ENCODE results near the gene ARPIN.
"Not testable (repeated sequence)": the region's sequence is repeated elsewhere in the genome, so short reads cannot be mapped to it uniquely, and the experiment has no call there.

The ARPIN gene

DNA sequence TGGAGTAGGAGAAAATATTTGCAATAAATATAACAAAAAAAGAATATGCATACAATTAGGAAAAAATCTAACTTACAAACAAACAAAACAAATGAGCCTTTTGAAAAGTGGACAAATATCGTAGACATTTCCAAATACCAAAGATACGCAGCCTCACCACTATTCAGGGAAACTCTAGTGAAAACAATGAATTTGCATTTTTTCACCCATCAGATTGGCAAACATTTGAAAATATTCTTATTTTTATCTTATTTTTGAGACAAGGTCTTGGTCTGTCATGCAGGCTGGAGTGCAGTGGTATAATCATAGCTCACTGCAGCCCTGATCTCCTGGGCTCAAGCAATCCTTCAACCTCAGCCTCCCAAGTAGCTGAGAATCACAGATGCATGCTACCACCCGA, 34.4 kb downstream of the ARPIN start:
- no peak for DNase-seq (ENCODE audit: low read depth in 1 of 2, low spot score in 1 of 2)

DNA sequence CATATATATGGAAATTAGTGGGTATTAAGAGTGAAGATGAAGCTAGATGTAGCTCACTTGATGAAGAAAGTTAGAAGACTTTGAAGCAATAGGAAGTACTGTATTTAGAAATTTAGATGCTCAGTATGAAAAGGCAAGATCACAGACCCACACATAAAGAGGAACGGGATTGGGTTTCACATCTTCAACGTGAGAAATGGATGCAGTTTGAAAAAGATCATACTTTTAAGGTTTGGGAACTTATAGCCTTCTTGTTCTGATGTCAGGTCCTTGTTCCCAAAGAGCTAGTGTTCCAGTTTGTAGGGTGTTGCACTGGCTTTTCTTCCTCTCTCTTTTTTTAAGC, 35.7 kb downstream of the ARPIN start:
- no peak for DNase-seq (ENCODE audit: low read depth in 1 of 2, low spot score in 1 of 2)

DNA sequence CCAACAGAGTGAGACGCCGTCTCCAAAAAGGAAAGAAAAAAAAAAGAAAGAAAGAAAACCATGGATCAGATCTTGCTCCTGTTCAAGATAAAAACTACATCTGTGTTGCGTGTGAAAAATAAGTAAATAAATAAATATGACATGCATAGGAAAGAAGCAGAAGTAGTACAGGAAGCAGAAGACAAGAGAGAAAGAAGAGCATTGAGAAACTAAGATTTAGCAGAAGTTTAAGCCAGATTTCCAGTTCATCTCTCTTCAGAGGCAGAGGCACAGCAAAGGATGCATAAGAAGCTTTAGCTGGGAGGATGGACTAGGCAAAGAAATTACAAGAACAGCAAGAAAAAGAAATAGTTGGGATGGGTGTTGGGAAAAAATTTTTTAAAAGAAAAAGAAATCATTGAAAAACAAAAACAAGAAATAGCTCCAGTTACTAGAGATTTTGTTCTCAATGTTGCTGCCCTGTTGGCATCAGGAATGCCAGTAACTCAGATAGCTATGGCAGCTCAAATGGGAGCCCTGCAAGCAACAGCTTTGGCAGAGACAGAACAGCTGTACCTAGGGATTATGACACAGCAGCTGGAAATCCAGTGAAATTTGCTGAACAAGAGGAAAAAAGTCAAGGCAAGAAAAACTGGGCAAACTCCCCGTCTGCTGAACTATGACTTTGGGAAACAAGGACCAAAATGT, 36.2 kb downstream of the ARPIN start:
- DNase-seq (ENCODE audit: low read depth in 1 of 2, low spot score in 1 of 2) = no peak

DNA sequence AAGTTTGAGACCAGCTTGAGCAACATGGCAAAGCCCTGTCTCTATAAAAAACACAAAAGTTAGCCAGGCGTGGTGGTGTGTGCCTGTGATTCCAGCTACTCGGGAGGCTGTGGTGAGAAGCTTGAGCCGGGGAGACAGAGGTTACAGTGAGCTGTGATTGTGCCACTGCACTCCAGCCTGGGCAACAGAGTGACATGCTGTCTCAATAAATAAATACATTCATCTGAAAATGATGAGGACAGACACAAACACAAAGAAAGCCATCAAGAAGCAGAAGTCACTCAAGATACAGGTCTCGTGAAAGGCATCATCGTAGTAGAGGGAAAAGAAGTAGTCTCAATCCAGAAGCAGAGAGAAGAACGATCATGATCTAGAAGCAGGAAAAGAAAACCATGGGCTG, 37.0 kb downstream of the ARPIN start:
- no peak for DNase-seq (ENCODE audit: low read depth in 1 of 2, low spot score in 1 of 2)

DNA sequence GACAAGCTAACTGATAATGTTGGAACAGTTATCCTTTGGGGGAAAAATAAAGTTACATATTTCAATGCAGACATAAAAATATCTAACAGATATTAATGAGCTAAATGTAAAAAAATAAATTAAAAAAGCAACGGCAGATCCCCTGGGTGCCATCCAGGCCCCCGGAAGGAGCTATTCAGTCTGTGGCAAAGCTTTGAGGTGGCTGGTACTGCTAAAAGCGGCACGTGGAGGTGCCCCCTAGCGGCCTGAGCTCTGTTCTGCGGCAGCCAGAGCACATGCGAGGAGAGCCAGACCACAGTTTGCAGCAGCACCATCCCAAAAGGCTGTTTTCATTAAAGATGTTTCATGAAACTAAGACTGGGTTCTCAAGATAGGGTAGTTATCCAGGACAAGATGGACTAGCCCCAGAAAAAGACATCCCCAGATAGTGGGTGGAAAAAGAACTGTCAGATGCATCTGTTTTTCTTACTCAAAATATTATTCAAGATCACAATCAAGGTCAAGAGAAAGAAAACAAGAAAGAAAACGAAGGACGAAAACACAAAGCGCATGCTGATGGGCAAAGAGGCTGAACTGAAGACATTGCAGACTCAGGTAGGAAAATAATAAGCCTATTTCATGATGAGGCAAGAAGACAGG, 37.7 kb downstream of the ARPIN start:
- DNase-seq (ENCODE audit: low read depth in 1 of 2, low spot score in 1 of 2) = peak; percentile 60 to 64

DNA sequence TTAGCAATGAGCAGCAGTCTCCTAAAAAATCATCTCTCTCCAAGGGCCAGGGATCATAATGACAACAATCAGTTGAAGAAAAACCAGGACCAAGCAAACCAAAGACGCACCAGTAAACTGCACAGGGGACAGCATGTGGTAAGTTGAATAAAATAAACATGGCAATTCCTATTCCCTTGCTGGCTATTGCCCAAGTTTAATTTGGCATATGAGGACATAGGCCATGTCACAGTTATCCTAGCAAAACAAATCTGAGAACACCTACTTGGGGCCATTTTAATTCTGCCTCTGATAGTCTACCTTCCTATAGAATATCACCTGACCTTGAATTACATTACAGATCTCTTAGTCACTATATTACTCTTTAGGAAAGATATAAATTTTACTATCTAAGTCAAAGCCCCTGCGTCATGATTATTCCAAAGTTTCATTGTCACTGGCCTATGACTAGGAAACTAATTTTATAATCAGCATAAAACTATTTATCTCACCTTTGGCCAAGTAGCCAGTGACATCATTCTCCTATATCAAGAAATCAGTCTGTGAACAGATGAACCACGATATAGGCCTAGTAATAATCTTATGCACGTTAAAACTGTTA, 42.0 kb downstream of the ARPIN start:
- no peak for DNase-seq (ENCODE audit: low read depth in 1 of 2, low spot score in 1 of 2)

DNA sequence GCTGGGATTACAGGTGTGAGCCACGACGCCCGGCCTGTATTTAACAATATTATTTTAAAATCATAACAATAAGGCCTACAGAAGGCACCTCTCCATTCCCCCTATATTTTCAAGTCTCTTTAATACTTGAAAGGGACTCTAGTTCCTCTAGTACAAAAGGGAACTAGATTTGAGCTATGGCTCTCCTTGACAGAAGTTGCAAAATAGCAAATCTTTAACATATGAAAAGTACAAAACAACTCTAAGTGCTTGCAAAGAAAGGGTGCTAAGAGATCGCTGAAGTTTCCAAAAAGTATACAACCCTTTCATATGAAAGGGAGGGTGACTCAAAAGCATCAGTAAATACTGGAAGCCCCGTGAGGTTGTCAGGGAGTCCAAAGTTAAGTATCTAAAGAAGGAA, 42.7 kb downstream of the ARPIN start:
- DNase-seq (ENCODE audit: low read depth in 1 of 2, low spot score in 1 of 2) = no peak

DNA sequence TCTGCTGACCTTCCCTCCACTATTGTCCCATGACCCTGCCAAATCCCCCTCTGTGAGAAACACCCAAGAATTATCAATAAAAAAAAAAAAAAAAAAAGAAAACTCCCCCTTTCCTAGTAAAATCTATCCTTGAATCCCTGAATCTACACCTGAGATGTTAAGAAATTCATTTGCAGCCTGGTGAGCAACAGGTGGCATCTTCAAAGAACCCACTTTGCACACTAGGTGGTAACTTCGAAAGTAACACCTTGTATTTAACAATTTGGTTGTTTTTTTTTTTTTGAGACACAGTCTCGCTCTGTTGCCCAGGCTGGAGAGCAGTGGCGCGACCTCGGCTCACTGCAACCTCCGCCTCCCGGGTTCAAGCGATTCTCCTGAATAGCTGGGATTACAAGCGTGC, 43.3 kb downstream of the ARPIN start:
- DNase-seq (ENCODE audit: low read depth in 1 of 2, low spot score in 1 of 2) = not testable (repeated sequence)

DNA sequence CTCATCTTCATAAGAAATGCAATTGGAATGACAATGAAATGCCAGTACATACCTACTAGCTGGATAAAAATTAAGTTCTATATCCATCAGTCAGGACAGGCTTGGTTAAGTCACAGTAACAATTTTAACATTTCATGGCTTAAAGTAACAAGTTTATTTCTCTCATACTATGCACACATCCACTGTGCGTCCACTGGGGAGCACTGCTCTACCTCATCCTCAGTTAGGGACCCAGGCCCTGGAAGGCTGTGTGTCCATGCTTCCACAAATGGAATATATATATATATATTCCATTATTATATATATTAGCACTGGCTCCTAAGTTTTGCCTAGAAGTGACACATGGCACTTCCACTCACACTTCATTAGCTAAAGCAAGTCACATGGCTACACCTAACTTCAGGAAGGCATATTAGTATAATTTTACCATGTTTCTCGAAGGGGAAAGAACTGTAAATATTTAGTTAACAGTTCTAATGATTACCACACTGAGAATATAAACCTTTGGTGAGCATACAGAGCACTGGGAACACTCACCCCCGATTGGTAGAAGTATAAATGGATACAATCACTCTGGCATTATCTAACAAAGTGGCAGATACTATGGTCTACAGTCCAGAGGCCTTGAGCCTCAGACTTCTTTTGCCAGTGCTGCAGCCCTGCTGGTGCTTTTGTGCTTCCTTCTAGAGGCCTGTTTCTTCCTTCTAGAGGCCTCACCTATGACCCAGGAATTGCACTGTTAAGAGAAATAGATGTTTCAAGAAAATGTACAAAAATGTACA, 47.6 kb downstream of the ARPIN start:
- DNase-seq (ENCODE audit: low read depth in 1 of 2, low spot score in 1 of 2) = no peak

DNA sequence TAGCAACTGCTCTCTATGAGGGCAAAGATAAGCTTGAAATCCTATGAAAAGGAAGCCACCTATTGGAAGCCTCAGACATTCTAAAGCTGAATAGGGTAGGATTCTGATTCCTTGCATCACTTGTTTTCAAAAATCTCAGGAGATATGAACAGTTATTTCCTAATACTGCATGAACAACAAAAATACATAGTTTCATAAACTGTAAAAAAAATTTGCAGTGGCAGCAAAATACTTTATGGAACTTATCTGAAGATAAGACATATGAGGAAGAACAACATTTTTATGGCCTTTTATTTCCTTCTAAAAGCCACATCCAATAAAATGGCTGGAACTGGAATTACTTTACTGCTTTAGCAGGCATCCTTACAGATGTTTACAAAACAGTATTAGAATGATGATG, 48.8 kb downstream of the ARPIN start:
- no peak for DNase-seq (ENCODE audit: low read depth in 1 of 2, low spot score in 1 of 2)

DNA sequence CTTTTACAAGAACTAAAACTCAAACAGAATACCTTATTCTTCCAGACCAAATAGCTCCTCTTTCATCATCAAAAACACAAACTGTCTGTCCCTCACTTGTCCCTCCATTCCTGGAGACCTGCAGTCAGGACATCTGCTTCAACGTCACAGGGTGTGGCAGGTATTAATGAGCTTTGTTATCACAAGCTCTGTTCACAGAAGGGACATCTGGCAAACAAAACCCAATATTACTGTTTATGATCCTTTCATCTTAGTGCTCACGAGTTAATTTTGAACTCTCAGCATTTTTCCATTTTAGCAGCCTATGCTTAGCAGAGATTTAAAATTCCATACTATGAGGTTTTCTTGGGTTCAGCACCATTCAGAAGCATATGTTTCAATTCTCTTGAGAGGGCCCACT, 51.9 kb downstream of the ARPIN start:
- DNase-seq (ENCODE audit: low read depth in 1 of 2, low spot score in 1 of 2) = no peak

DNA sequence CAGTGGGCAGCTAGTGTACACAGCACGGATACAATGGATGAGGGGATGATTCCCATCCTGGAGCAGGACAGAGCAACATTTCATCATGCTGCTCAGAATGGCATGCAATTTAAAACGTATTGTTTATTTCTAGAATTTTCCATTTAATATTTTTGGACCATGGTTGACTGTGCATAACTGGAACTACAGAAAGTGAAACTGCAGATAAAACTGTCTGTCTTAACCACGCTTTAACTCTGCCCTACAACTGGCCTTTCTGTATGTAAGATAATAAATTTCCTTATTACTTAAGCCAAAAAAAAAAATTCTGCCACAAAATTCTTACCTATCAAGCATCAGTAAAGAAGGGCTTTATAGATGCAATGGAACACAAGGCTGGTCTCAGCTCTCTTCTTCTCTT, 52.3 kb downstream of the ARPIN start:
- no peak for DNase-seq (ENCODE audit: low read depth in 1 of 2, low spot score in 1 of 2)

DNA sequence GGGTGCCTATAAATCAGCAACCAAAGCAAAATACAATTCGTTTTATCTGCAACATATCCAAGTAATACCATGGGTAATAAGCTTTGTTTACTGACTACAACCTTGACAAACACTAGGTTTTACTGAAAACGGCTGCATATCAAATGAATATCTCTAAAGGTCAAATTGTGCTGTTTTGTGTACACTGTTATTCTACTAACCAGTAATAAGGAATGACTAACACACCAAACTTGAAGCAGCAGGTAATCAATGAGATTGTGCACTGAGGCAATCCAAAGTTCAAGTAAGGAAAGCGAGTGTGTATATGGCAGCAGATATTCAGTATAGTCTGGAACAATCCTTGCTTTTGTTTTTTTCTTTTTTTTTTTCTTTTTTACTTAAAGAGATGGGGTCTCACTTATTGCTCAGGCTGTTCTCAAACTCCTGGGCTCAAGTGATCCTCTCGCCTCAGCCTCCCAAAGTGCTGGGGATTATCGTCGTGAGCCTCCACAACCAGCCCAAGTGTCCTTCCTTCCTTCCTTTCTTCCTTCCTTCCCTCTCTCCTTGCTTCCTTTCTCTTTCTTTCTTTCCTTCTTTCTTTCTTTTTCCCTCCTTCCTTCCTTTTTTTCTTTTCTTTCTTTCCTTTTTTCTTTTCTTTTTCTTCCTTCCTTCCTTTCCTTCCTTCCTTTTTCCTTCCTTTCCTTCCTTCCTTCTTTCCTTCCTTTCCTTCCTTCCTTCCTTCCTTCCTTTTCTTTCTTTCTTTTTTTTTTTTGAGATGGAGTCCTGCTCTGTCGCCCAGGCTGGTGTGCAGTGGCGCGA, 53.9 kb downstream of the ARPIN start:
- DNase-seq (ENCODE audit: low read depth in 1 of 2, low spot score in 1 of 2) = no peak

DNA sequence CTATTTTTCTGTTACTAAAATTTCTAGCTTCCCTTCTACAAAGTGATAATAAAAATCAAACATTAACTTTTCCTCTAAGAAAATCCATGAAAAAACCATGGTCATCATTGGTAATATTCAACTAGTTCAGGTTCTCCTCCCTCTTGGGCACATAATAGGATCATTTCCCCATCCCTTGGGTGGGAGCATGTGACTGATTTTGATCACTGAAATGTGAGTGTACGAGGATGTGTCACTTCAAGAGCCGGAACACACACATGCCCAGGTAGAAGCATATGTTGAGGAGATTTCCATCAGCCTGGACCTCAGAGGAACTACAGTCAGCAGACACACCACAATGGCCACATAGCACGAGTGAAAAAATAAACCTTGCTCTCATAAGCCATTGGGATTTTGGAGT, 55.1 kb downstream of the ARPIN start:
- no peak for DNase-seq (ENCODE audit: low read depth in 1 of 2, low spot score in 1 of 2)

DNA sequence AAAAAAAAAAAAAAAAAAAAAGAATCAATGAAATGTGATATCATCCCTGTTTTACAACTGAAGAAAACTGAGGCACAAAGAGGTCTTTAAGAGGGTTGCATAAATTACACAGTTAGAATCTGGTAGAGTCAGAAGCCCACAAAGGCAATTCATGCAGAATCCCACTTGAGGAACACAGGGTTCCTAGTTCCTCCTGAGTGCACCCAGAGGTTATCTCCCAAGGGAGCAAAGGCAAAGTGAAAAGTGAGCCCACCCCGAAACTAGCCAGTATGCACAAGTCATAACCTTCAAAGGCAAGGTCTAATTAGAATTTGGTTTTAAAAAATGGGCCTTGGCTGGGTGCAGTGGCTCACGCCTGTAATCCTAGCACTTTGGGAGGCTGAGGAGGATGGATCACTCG, 56.8 kb downstream of the ARPIN start:
- DNase-seq (ENCODE audit: low read depth in 1 of 2, low spot score in 1 of 2) = no peak

DNA sequence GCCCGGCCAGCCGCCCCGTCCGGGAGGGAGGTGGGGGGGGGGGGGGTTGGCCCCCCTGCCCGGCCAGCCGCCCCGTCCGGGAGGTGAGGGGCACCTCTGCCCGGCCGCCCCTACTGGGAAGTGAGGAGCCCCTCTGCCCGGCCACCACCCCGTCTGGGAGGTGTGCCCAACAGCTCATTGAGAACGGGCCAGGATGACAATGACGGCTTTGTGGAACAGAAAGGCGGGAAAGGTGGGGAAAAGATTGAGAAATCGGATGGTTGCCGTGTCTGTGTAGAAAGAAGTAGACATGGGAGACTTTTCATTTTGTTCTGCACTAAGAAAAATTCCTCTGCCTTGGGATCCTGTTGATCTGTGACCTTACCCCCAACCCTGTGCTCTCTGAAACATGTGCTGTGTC, 57.9 kb downstream of the ARPIN start:
- DNase-seq (ENCODE audit: low read depth in 1 of 2, low spot score in 1 of 2) = not testable (repeated sequence)

DNA sequence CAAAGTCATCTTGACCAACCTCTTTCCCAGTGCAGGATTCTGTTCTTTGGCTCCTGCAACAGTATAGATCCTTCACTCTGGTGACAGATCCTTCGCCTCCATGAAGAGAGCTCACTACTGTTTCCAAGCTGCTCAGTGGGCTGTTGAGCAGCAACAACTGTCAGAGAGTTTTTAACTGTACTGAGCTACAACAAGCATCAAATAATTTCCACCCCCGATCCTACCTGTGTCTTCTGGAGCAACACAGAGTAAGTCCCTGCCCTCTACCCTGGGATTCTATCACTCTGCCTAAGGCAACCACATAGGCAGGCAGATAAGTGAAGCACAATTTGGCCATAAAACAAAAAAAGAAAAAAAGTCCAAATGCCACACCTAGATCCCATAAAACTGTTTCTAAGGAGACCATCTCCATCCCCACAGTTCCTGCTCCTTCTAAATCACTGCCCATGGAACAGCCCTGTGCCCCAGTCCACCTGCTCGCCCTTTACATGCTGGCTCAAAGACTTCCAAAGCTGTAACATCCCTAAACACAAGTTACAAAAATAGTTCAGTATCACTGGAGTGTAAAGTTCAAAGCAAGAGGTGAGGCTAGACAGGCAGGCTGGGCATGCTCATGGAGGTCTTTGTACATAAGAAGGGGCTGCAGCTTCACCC, 60.3 kb downstream of the ARPIN start:
- DNase-seq (ENCODE audit: low read depth in 1 of 2, low spot score in 1 of 2) = no peak

DNA sequence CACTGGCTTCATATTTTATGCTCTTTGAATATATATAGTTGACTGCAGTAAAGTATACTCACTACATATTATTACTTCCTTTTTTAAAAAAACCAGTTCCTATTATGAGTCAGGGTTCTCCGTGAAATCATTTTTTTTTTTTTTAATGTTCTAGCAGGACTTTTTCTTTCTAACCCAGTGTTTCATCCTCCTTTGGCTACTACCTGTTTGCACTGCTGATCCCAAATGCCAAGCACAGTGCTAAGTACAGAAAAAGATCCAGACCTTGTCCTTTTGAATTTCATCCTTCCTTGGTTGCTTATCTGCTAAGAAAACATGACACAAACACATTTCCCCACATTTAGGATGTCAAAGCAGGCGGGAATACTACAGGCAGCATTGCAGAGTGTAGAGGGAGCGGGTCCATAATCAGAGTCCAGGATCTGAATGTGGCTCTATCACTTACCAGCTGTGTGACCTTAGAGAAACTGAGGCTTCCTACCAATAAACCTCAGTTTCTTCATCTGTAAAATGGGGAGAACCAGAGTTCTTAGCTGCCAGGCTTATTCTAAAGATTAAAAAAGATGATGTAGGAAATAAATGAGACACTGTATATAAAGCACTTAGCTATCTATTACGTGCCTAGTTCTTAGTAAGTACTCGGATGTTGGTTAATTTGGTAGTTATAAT, 60.9 kb downstream of the ARPIN start:
- DNase-seq (ENCODE audit: low read depth in 1 of 2, low spot score in 1 of 2) = no peak

DNA sequence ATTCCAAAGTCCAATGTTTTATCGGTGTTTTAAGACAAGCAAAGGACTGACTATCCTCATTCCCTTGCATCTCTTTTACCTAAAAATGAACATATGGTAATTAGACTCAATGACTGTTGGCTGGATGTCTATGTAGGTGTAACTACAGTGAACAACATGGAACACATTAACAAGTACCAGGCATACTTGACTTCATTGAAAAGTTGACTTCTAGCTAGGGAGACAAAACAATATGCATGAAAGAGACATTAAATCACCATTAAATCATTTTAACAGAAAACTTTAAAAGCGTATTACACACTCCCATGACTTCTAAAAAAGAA, 63.8 kb downstream of the ARPIN start:
- DNase-seq (ENCODE audit: low read depth in 1 of 2, low spot score in 1 of 2) = no peak

DNA sequence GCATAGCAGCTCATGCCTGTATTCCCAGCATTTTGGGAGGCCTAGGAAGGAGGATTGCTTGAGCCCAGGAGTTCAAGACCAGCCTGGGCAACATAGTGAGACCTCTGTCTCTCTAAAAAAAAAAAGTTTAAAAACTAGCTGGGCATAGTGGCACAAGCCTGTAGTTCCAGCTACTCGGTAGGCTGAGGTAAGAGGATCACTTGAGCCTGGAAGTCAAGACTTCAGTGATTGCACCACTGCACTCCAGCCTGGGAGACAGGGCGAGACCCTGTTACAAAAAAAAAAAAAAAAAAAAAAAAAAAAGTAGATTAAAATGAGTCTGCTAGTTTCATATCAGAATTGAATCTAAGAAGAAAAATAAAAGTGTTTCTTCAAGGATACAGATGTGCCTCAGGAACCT, 65.7 kb downstream of the ARPIN start:
- DNase-seq (ENCODE audit: low read depth in 1 of 2, low spot score in 1 of 2) = no peak

Measured in activated T-helper 1 cell treated with anti-CD3 and anti-CD28 coated beads, Interleukin-2, amount 50 U/mL, for 16 hours (primary cell).